Breast epithelium (tissue), 3 donors: ENCODE results near the gene CFAP20.

Source experiments
- CTCF ChIP-seq, 3 donors: fragments of 450-650 bp; IDR thresholded peaks; one replicate each; pipeline ENCODE4 v1.5.1; 2016 to 2017; ENCODE audit warnings: antibody characterized with exemption in 3 of 3, mild to moderate bottlenecking in 3 of 3, moderate library complexity in 3 of 3
- POLR2A ChIP-seq: fragments of 450-650 bp; IDR thresholded peaks from one replicate; pipeline ENCODE4 v1.6.1; 2016; ENCODE audit warnings: antibody characterized with exemption, mild to moderate bottlenecking, moderate library complexity
- POLR2AphosphoS5 ChIP-seq, 3 donors: sonication (generic); formaldehyde crosslinking; IDR thresholded peaks; one replicate each; pipeline ENCODE4 v1.6.1; 2017; ENCODE audit warnings: antibody characterized with exemption in 3 of 3

GRCh38 chr16:58107709-58108108 is 21.5 kb downstream of the CFAP20 start:
- no peak for TF ChIP-seq CTCF (IDR thresholded peaks at IDR 0.05)
- TF ChIP-seq POLR2A = no peak
- TF ChIP-seq POLR2AphosphoS5 (IDR thresholded peaks at IDR 0.05) = no peak
